NCI-H526 treated with DMSO at 0.1 percent for 48 hours (cell line): ENCODE results near the gene UTF1.
"Not testable (repeated sequence)": the region's sequence is repeated elsewhere in the genome, so short reads cannot be mapped to it uniquely, and the experiment has no call there.

ENCODE experiments used
- DNase-seq: peaks from one replicate; lab custom pipeline; 2025; lab: John Stamatoyannopoulos, UW

The UTF1 gene

GRCh38 chr10:133209641-133210040, 20.4 kb upstream of the UTF1 start:
- no peak for DNase-seq

- DNase-seq, result no peak
These were observed 19.4 kb upstream of the UTF1 start for GRCh38 chr10:133210398-133211140.

GRCh38 chr10:133211141-133211830, 18.7 kb upstream of the UTF1 start:
- no peak for DNase-seq

GRCh38 chr10:133211959-133212852, 17.8 kb upstream of the UTF1 start:
- DNase-seq, result no peak

- DNase-seq, result no peak
These were observed 17.0 kb upstream of the UTF1 start for GRCh38 chr10:133212853-133213494.

GRCh38 chr10:133213641-133214467, 16.2 kb upstream of the UTF1 start:
- DNase-seq, result no peak

- DNase-seq, result no peak
These were observed 15.3 kb upstream of the UTF1 start for GRCh38 chr10:133214468-133215410.

GRCh38 chr10:133215586-133215985, 14.4 kb upstream of the UTF1 start:
- no peak for DNase-seq

GRCh38 chr10:133216776-133217175, 13.2 kb upstream of the UTF1 start:
- no peak for DNase-seq

GRCh38 chr10:133217800-133218589, 12.0 kb upstream of the UTF1 start:
- DNase-seq, result no peak

- DNase-seq, result no peak
These were observed 11.1 kb upstream of the UTF1 start for GRCh38 chr10:133218891-133219290.

- no peak for DNase-seq
These were observed 10.2 kb upstream of the UTF1 start for GRCh38 chr10:133219782-133220181.

- DNase-seq, result no peak
These were observed 8.7 kb upstream of the UTF1 start for GRCh38 chr10:133221331-133221730.

- not testable (repeated sequence) for DNase-seq
These were observed 8.3 kb upstream of the UTF1 start for GRCh38 chr10:133221756-133222155.

GRCh38 chr10:133224076-133224475, 5.9 kb upstream of the UTF1 start:
- no peak for DNase-seq

GRCh38 chr10:133224756-133225372, 5.2 kb upstream of the UTF1 start:
- DNase-seq, result no peak

- DNase-seq, result no peak
These were observed 4.3 kb upstream of the UTF1 start for GRCh38 chr10:133225707-133226191.

GRCh38 chr10:133226251-133226808, 3.7 kb upstream of the UTF1 start:
- peak; percentile 22 for DNase-seq
